ENCODE data around the gene CHAF1B. TPM values are rescaled to one million over a fixed set of nuclear protein-coding genes. Genes with fewer than 3 reads are reported as not detected.

CHAF1B gene
- total and polyA plus RNA-seq, 10 of the 15 experiments (the other 5 are each of a cell fraction or from before 2014, with no cell fraction given) = 5.9 to 31.5 (median 17.3) TPM

- TF ChIP-seq RCOR1 (conservative IDR thresholded peaks at IDR 0.05; ENCODE audit: low read depth, low read length) (no peak), MAX (IDR thresholded peaks at IDR 0.05; ENCODE audit: low read depth, low read length) (no peak), ZZZ3 (IDR thresholded peaks at IDR 0.05; ENCODE audit: control insufficient read depth, insufficient read length, low read depth) (no peak), PRDM15 (CRISPR knock-in tag; IDR thresholded peaks at IDR 0.05) (no peak), EED (IDR thresholded peaks at IDR 0.05; ENCODE audit: low read depth) (no peak)
Measured at GRCh38 chr21:36400719-36401118, 15.5 kb downstream of the CHAF1B start (continued).

GRCh38 chr21:36402339-36402738, 17.1 kb downstream of the CHAF1B start:
- Histone ChIP-seq H2AFZ (ENCODE audit: control insufficient read depth, low read depth, low read length) (no peak overlapping the region), H3K4me3 (no peak overlapping the region), H3K9ac (ENCODE audit: control insufficient read depth, insufficient read depth, low read length) (no peak overlapping the region), H3K27ac (ENCODE audit: control insufficient read depth, insufficient read depth) (no peak overlapping the region), H3K36me3 (ENCODE audit: control insufficient read depth in 2 of 2, insufficient read depth in 2 of 2, low read length in 1 of 2) (peaks cover 5 to 6% of the 10 kb centered on the region in 2 experiments; a peak in 3 of 4 replicates), H4K20me1 (ENCODE audit: control insufficient read depth, insufficient read depth) (no peaks in the 10 kb centered on the region), H3K27me3 (replicated peaks in 1 of 2; ENCODE audit: control insufficient read depth in 2 of 2, insufficient read depth in 2 of 2, low read length in 1 of 2) (no peaks in the 10 kb centered on the region), H3K9me3 (replicated peaks; ENCODE audit: control insufficient read depth, insufficient read depth, low read length) (no peaks in the 10 kb centered on the region), H3K4me2 (ENCODE audit: control insufficient read depth, insufficient read depth) (no peak overlapping the region), H3K79me2 (ENCODE audit: control insufficient read depth, insufficient read depth, low read length) (no peaks in the 10 kb centered on the region), H3K4me1 (ENCODE audit: control insufficient read depth, insufficient read depth, low read length) (no peaks in the 10 kb centered on the region)
- CTCF ChIA-PET = interaction anchor here (0.6 kb wide), 1 partner anchor 78 kb away, joined by 6 read pairs; no protein-coding TSS in a partner anchor
- FAIRE-seq = no peak
- no peak for DNase-seq (ENCODE audit: low read depth, low spot score)
- no peak for ATAC-seq
- intact Hi-C loops (cut with micrococcal nuclease; ENCODE audit: unreplicated experiment) (no loop called here), in situ Hi-C loops (cut with MboI) (no loop called here)
- SMC1A ChIA-PET (ENCODE audit: uncharacterized antibody, unreplicated experiment) = no interaction called here
- POLR2A ChIA-PET = no interaction called here
- RAD21 ChIA-PET (ENCODE audit: unreplicated experiment) = no interaction called here
- no TSS peak for BruUV-seq (replicated peaks)
- WGBS (ENCODE audit: insufficient coverage, insufficient replicate concordance, low lambda C conversion rate, missing lambda C conversion rate) = 100% methylated on average over 1 of the region's 1 CpG
- TF ChIP-seq ZNF274 (IDR thresholded peaks at IDR 0.05; ENCODE audit: insufficient read depth, insufficient read length) (no peak), CHD2 (IDR thresholded peaks at IDR 0.05; ENCODE audit: borderline replicate concordance, low read depth, low read length) (no peak), ZNF207 (IDR thresholded peaks at IDR 0.05; ENCODE audit: borderline replicate concordance) (no peak), HSF1 (IDR thresholded peaks at IDR 0.05; ENCODE audit: low read depth, low read length) (no peak), ZNF592 (IDR thresholded peaks at IDR 0.05) (no peak), RAD51 (IDR thresholded peaks at IDR 0.05) (no peak), ATF7 (IDR thresholded peaks at IDR 0.05; ENCODE audit: low read depth) (no peak), TCF12 (IDR thresholded peaks at IDR 0.05; ENCODE audit: low read depth, low read length) (no peak), CHD1 (IDR thresholded peaks at IDR 0.05; ENCODE audit: low read depth, low read length) (no peak), MAX (IDR thresholded peaks at IDR 0.05; ENCODE audit: low read depth, low read length) (no peak)

Measured in GM12878 (cell line).